K562 (cell line): ENCODE measurements around the gene PRR19. TPM values are rescaled to one million over a fixed set of nuclear protein-coding genes. Genes with fewer than 3 reads are reported as not detected.
A peak's percentile ranks its signal among the peaks of the same experiment; 100 is the strongest.

ENCODE experiments used
- ATAC-seq: fragments of 200-7000 bp; cut with Tn5 transposase; 3 replicates; pipeline ENCODE4 v1.9.1; 2020; ENCODE audit warnings: moderate library complexity
- BruUV-seq: library from RNA; stranded (reverse); fragments of 400-500 nt; replicated peaks from 2 replicates; lab custom pipeline; 2021; lab: Mats Ljungman, UMichigan
- CTCF ChIA-PET: fragments of 300-600 bp; formaldehyde crosslinking; extraction: SDS; loops from one replicate; lab custom pipeline; 2021; ENCODE audit warnings: low intra/inter-chr PET ratio; lab: Yijun Ruan, JAX
- POLR2A ChIA-PET: fragments of 300-600, 350-650 bp; sonication (Branson Sonifier 250); formaldehyde crosslinking; extraction: SDS; loops from one replicate; lab custom pipeline; 2021; ENCODE audit warnings: antibody characterized with exemption, inconsistent platforms; lab: Yijun Ruan, JAX
- DNase-seq, 4 experiments: peaks; one replicate each; pipeline versions ENCODE4 v3.0.0 to v3.0.0-alpha.2; 2011 to 2018; ENCODE audit warnings: low spot score in 3 of 4, mixed read lengths in 3 of 4; ENCODE audit errors: extremely low read depth in 1 of 4
- FAIRE-seq: peaks from 2 replicates; lab custom pipeline; 2011; peaks lifted over from hg19 to GRCh38; lab: Jason Lieb, UNC
- H2AFZ ChIP-seq: 2 replicates; pipeline ENCODE4 v1.6.0; 2011; ENCODE audit warnings: low read depth, low read length, control low read depth, inconsistent platforms
- H3K27ac ChIP-seq: fragments of 200-600 bp; 3 replicates; pipeline ENCODE4 v1.8.0; 2011; ENCODE audit warnings: low read depth, mild to moderate bottlenecking, control low read depth, inconsistent platforms, low read length, moderate library complexity, mixed read lengths; ENCODE audit errors: extremely low read depth
- H3K27me3 ChIP-seq, 2 experiments: fragments of 300-600 bp in 1 of 2; 2 replicates in 1 of 2; 3 replicates in 1 of 2; pipeline versions ENCODE4 v1.6.0 to v1.8.0; 2011; ENCODE audit warnings: inconsistent platforms in 2 of 2, low read length in 2 of 2, mild to moderate bottlenecking in 1 of 2, mixed read lengths in 1 of 2, moderate library complexity in 1 of 2; ENCODE audit not compliant: control insufficient read depth in 2 of 2, insufficient read depth in 2 of 2
- H3K36me3 ChIP-seq: fragments of 300-600 bp; 3 replicates; pipeline ENCODE4 v1.8.0; 2011; ENCODE audit warnings: mild to moderate bottlenecking, low read length, inconsistent platforms; ENCODE audit not compliant: control insufficient read depth, insufficient read depth
- H3K4me1 ChIP-seq, 2 experiments: fragments of 200-600 bp in 1 of 2; replicated peaks in 1 of 2; 2 replicates in 1 of 2; 3 replicates in 1 of 2; pipeline versions ENCODE4 v1.5.1 to v1.8.0; 2011; ENCODE audit warnings: inconsistent platforms in 2 of 2, low read length in 2 of 2, mild to moderate bottlenecking in 1 of 2, mixed read lengths in 1 of 2, moderate library complexity in 1 of 2; ENCODE audit not compliant: control insufficient read depth in 2 of 2, insufficient read depth in 2 of 2
- H3K4me2 ChIP-seq: 2 replicates; pipeline ENCODE4 v1.6.1; 2011; ENCODE audit warnings: low read length, control low read depth, inconsistent platforms, mixed read lengths; ENCODE audit not compliant: insufficient read depth
- H3K4me3 ChIP-seq: fragments of 200-600 bp; sonication (generic), shearing (Covaris generic); 2 replicates; pipeline ENCODE4 v1.5.1; 2016; ENCODE audit warnings: control low read depth, inconsistent platforms
- H3K79me2 ChIP-seq: fragments of 200-600 bp; 3 replicates; pipeline ENCODE4 v1.8.0; 2011; ENCODE audit warnings: low read length, inconsistent platforms; ENCODE audit not compliant: control insufficient read depth, insufficient read depth
- H3K9ac ChIP-seq, 2 experiments: 2 replicates each; pipeline versions ENCODE4 v1.6.0 to v1.6.1; 2011; ENCODE audit warnings: low read depth in 2 of 2, low read length in 2 of 2, control low read depth in 1 of 2, inconsistent platforms in 1 of 2, mild to moderate bottlenecking in 1 of 2, mixed read lengths in 1 of 2; ENCODE audit not compliant: insufficient read depth in 1 of 2
- H3K9me1 ChIP-seq: one replicate; pipeline ENCODE4 v1.6.0; 2011; ENCODE audit warnings: inconsistent platforms, mild to moderate bottlenecking, low read length, moderate library complexity; ENCODE audit not compliant: control insufficient read depth, insufficient read depth
- H3K9me3 ChIP-seq: replicated peaks from 2 replicates; pipeline ENCODE4 v1.5.1; 2011; ENCODE audit warnings: low read depth, low read length, inconsistent platforms; ENCODE audit not compliant: control insufficient read depth, insufficient read depth
- H4K20me1 ChIP-seq: replicated peaks from 2 replicates; pipeline ENCODE4 v1.6.1; 2011; ENCODE audit warnings: low read length, inconsistent platforms, mixed read lengths; ENCODE audit not compliant: control insufficient read depth, insufficient read depth
- DMBX1 ChIP-seq: fragments of 250-450 bp; sonication (Bioruptor Pico); IDR thresholded peaks from 2 replicates; pipeline ENCODE4 v1.8.0; 2022; ENCODE audit warnings: inconsistent platforms, mild to moderate bottlenecking, moderate library complexity, borderline replicate concordance
- HDAC8 ChIP-seq: fragments of 450-650 bp; IDR thresholded peaks from 2 replicates; pipeline ENCODE4 v1.6.1; 2016; ENCODE audit warnings: mild to moderate bottlenecking, missing genetic modification characterization, moderate library complexity, missing compliant biosample characterization
- IRF2 ChIP-seq: sonication (generic); formaldehyde crosslinking; IDR thresholded peaks from 2 replicates; pipeline ENCODE4 v1.8.1; 2022; ENCODE audit warnings: mild to moderate bottlenecking, missing genetic modification reagents
- POLR2G ChIP-seq: fragments of 200-400 bp; formaldehyde crosslinking; IDR thresholded peaks from 2 replicates; pipeline ENCODE4 v1.6.1; 2017; ENCODE audit warnings: low read depth, mild to moderate bottlenecking, antibody characterized with exemption, low read length, moderate library complexity
- PPARD ChIP-seq: fragments of 250-450 bp; sonication (Bioruptor Pico); IDR thresholded peaks from 2 replicates; pipeline ENCODE4 v1.8.0; 2022; ENCODE audit warnings: inconsistent platforms, mild to moderate bottlenecking, moderate library complexity
- PTTG1 ChIP-seq: fragments of 450-650 bp; IDR thresholded peaks from 2 replicates; pipeline ENCODE4 v1.6.1; 2016; ENCODE audit warnings: low read depth, mild to moderate bottlenecking, missing genetic modification characterization, missing compliant biosample characterization
- RBFOX2 ChIP-seq: fragments of 200-400 bp; formaldehyde crosslinking; IDR thresholded peaks from 2 replicates; pipeline ENCODE4 v1.6.1; 2017; ENCODE audit warnings: low read depth, mild to moderate bottlenecking, low read length, moderate library complexity
- RBM22 ChIP-seq: fragments of 200-400 bp; formaldehyde crosslinking; IDR thresholded peaks from 2 replicates; pipeline ENCODE4 v1.6.1; 2018; ENCODE audit warnings: low read length, low read depth; ENCODE audit not compliant: poor library complexity, severe bottlenecking
- RERE ChIP-seq: sonication (generic); formaldehyde crosslinking; IDR thresholded peaks from 2 replicates; pipeline ENCODE4 v1.8.0; 2023; ENCODE audit warnings: missing genetic modification reagents, mild to moderate bottlenecking, borderline replicate concordance
- TRIM24 ChIP-seq, 2 experiments: fragments of 450-650 bp; IDR thresholded peaks; 2 replicates each; pipeline ENCODE4 v1.6.1; 2016
- ZNF23 ChIP-seq: fragments of 250-450 bp; sonication (Bioruptor Pico); IDR thresholded peaks from 2 replicates; pipeline ENCODE4 v1.4.0; 2020; ENCODE audit warnings: mild to moderate bottlenecking
- WGBS: fragments of 100-300 bp; shearing (Covaris generic); methylation state at CpG from one replicate; pipeline ENCODE4 v1.1.6; 2016; ENCODE audit warnings: low coverage, mixed read lengths; ENCODE audit not compliant: insufficient coverage; ENCODE audit errors: missing lambda C conversion rate; 5-methylcytosine and 5-hydroxymethylcytosine counted together
- in situ Hi-C: fragments of 300-500 bp; cut with MboI; formaldehyde crosslinking; loops from 4 replicates; pipeline ENCODE4 v1.15.0; 2018; ENCODE audit warnings: inconsistent platforms, mixed read lengths
- intact Hi-C: fragments of 100-400 bp; cut with micrococcal nuclease; formaldehyde crosslinking; loops from 2 replicates; pipeline ENCODE4 v1.14.2; 2022
- polyA plus RNA-seq, 8 experiments: library from polyadenylated mRNA; depleted of rRNA in 4 of 8; stranded (reverse) in 5 of 8; unstranded in 3 of 8; fragments of >200 nt; fragmentation: Nextera tagmentation in 2 of 8; fragmentation: Illumina TruSeq in 1 of 8; extraction: Ambion mirVana in 2 of 8; extraction: Trizol in 1 of 8; gene quantifications; 2 replicates each; pipeline versions ENCODE4 v1.2.1 to v1.2.3, GENCODE V29; 2011 to 2014; ENCODE audit warnings: inconsistent platforms in 1 of 8, missing spikeins in 1 of 8
- total RNA-seq, 7 experiments: library from RNA; depleted of rRNA in 6 of 7; stranded (reverse); fragments of >200 nt in 6 of 7; fragmentation: Illumina TruSeq in 2 of 7; extraction: Trizol in 2 of 7; gene quantifications; 2 replicates each; pipeline versions ENCODE4 v1.2.1 to v1.2.3, GENCODE V29; 2011 to 2021; ENCODE audit warnings: low replicate concordance in 1 of 7

Gene PRR19
- total and polyA plus RNA-seq, 9 of the 15 experiments (the other 6 are each of a cell fraction or from before 2014, with no cell fraction given): 0.10 to 1.6 (median 0.54) TPM

DNA sequence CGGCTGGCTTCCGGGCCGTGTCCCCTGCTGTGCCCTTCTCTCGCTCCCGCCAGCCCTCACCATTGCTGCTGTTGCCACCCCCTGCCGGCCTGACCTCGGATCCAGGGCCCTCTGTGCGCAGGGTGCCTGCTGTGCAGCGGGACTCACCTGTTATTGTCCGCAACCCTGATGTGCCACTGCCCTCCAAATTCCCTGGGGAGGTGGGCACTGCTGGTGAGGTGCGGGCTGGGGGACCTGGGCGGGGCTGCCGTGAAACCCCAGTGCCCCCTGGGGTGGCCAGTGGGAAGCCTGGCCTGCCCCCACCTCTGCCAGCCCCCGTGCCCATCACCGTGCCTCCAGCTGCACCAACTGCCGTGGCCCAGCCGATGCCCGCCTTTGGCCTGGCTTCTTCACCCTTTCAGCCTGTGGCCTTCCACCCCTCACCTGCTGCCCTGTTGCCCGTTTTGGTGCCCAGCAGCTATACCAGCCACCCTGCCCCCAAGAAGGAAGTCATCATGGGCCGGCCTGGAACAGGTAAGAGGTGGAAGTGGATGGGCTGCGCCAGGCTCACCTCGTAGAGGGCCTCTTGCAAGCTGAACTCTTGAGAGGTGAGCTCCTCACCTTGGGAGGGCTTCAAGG lies 27.8 kb upstream of the PRR19 start:
- ChIA-PET CTCF (no interaction called here), POLR2A (interaction anchor here (0.6 to 1.3 kb wide), 4 partner anchors 8 to 23 kb away, joined by 3 to 5 read pairs (median 4); no protein-coding TSS in a partner anchor)
- Histone ChIP-seq H3K36me3 (peaks cover 59% of the 10 kb centered on the region), H3K4me1 (peaks cover 16 to 58% of the 10 kb centered on the region in 2 experiments), H3K9ac (peak overlapping the region in 1 of 2 experiments; percentile 48; a peak in 2 of 4 replicates), H3K9me3 (no peaks in the 10 kb centered on the region), H3K4me2 (no peak overlapping the region), H3K9me1 (no peaks in the 10 kb centered on the region), H3K79me2 (peaks cover 38% of the 10 kb centered on the region), H3K27ac (no peak overlapping the region), H4K20me1 (no peaks in the 10 kb centered on the region), H3K27me3 (no peaks in the 10 kb centered on the region), H2AFZ (no peak overlapping the region), H3K4me3 (no peak overlapping the region)
- intact Hi-C loops (no loop called here), in situ Hi-C loops (no loop called here)
- WGBS: 96% methylated on average over 15 of the region's 22 CpGs
- BruUV-seq: no TSS peak
- ATAC-seq: no peak
- TF ChIP-seq RBFOX2 (peak; percentile 47), PPARD (no peak), RERE (no peak), PTTG1 (tag) (no peak), IRF2 (CRISPR knock-in tag) (no peak), RBM22 (peak; percentile 67), TRIM24 (IDR thresholded peaks at IDR 0.05) (no peak), POLR2G (peak; percentile 35), ZNF23 (CRISPR knock-in tag) (no peak), HDAC8 (tag) (no peak), DMBX1 (CRISPR knock-in tag) (no peak)
- no peak for DNase-seq
- no peak for FAIRE-seq
